ENCODE measurements around the gene AKR1C2. TPM values are rescaled to one million over a fixed set of nuclear protein-coding genes. Genes with fewer than 3 reads are reported as not detected.
"Not testable (repeated sequence)": the region's sequence is repeated elsewhere in the genome, so short reads cannot be mapped to it uniquely, and the experiment has no call there.

AKR1C2 gene
- polyA plus RNA-seq, 2 of the 4 experiments (the other 2 are of a cell fraction), result 5,660 to 6,805 TPM

GRCh38 chr10:4940909-4941308, 62.7 kb downstream of the AKR1C2 start:
- CTCF ChIA-PET, result interaction anchor here (0.9 kb wide), 1 partner anchor 14 kb away, joined by 4 read pairs; no protein-coding TSS in a partner anchor
- TF ChIP-seq HOXB13 (CRISPR knock-in tag; IDR thresholded peaks at IDR 0.05; ENCODE audit: low read depth), result peak; percentile 14; the same call in 1 of the 2 replicates
- peaks cover 11% of the 10 kb centered on the region; the same call in 2 of the 3 replicates for H3K9me3 ChIP-seq
- DNase-seq (ENCODE audit: low read depth in 1 of 2, low spot score in 1 of 2); FAIRE-seq; POLR2A ChIA-PET; H3K4me3 ChIP-seq; ATAC-seq: not testable (repeated sequence)
- peak overlapping the region; percentile 89 to 91 for H3K27ac ChIP-seq
- peak overlapping the region; percentile 62 for H3K4me2 ChIP-seq
- WGBS (ENCODE audit: missing lambda C conversion rate), result 100% methylated on average over 2 of the region's 2 CpGs
- H3K4me1 ChIP-seq, result peaks cover 69% of the 10 kb centered on the region

- H3K9me3 ChIP-seq, result peaks cover 11% of the 10 kb centered on the region; the same call in 2 of the 3 replicates
- DNase-seq (ENCODE audit: low read depth in 1 of 2, low spot score in 1 of 2); H3K4me3 ChIP-seq; POLR2A ChIA-PET; FAIRE-seq; CTCF ChIA-PET: not testable (repeated sequence)
- TF ChIP-seq FOSB (CRISPR knock-in tag; IDR thresholded peaks at IDR 0.05), result 0 out of 2 replicates have a peak, but pooled peaks have one; percentile 53
- peak; percentile 64; the same call in 1 of the 2 replicates for TF ChIP-seq HOXB13 (CRISPR knock-in tag; IDR thresholded peaks at IDR 0.05; ENCODE audit: low read depth)
- TF ChIP-seq MAX (IDR thresholded peaks at IDR 0.05), result 0 out of 2 replicates have a peak, but pooled peaks have one; percentile 19
- 0 out of 2 replicates have a peak, but pooled peaks have one; percentile 4 for TF ChIP-seq HOXB5 (CRISPR knock-in tag; IDR thresholded peaks at IDR 0.05)
- peak overlapping the region; percentile 62 for H3K4me2 ChIP-seq
- WGBS (ENCODE audit: missing lambda C conversion rate), result 36% methylated on average over 6 of the region's 6 CpGs
- ATAC-seq, result 0 out of 6 replicates have a peak, but pooled peaks of 1 of the 2 experiments have one; percentile 9
- peak overlapping the region; percentile 89 to 91 for H3K27ac ChIP-seq
- peaks cover 61% of the 10 kb centered on the region for H3K4me1 ChIP-seq
These were observed 63.6 kb downstream of the AKR1C2 start for GRCh38 chr10:4940073-4940428.

- CTCF ChIA-PET, result interaction anchor here (1.2 to 3.4 kb wide), 4 partner anchors 10 to 345 kb away, joined by 3 to 18 read pairs (median 3); no protein-coding TSS in a partner anchor
- DNase-seq (ENCODE audit: low read depth in 1 of 2, low spot score in 1 of 2), result peak in 1 of 2 experiments; percentile 62
- TF ChIP-seq CBX2 (IDR thresholded peaks at IDR 0.05; ENCODE audit: borderline replicate concordance, low read depth) (no peak), HES2 (IDR thresholded peaks at IDR 0.05) (no peak), E2F6 (IDR thresholded peaks at IDR 0.05; ENCODE audit: borderline replicate concordance, low read depth) (no peak), BCL3 (IDR thresholded peaks at IDR 0.05) (no peak), FOSB (CRISPR knock-in tag; IDR thresholded peaks at IDR 0.05) (no peak), ATOH8 (CRISPR knock-in tag; IDR thresholded peaks at IDR 0.05; ENCODE audit: low read depth) (no peak), FOSL2 (IDR thresholded peaks at IDR 0.05) (no peak), FOSL2 (CRISPR knock-in tag; IDR thresholded peaks at IDR 0.05) (peak; percentile 60), CHD2 (IDR thresholded peaks at IDR 0.05; ENCODE audit: low read length, partially characterized antibody) (no peak), JUN (IDR thresholded peaks at IDR 0.05) (no peak), KDM1A (IDR thresholded peaks at IDR 0.05; ENCODE audit: low read depth) (no peak), ZC3H11A (IDR thresholded peaks at IDR 0.05) (no peak), JUNB (IDR thresholded peaks at IDR 0.05) (no peak), REST (IDR thresholded peaks at IDR 0.05) (no peak), HOXB5 (CRISPR knock-in tag; IDR thresholded peaks at IDR 0.05) (0 out of 2 replicates have a peak, but pooled peaks have one; percentile 26), CBX8 (IDR thresholded peaks at IDR 0.05) (no peak), KDM5A (IDR thresholded peaks at IDR 0.05) (no peak), EHMT2 (IDR thresholded peaks at IDR 0.05; ENCODE audit: low read depth) (no peak), BHLHE40 (IDR thresholded peaks at IDR 0.05; ENCODE audit: low read depth, low read length) (0 out of 2 replicates have a peak, but pooled peaks have one; percentile 17), CHD4 (IDR thresholded peaks at IDR 0.05; ENCODE audit: borderline replicate concordance) (no peak), GATA3 (IDR thresholded peaks at IDR 0.05; ENCODE audit: borderline replicate concordance) (0 out of 2 replicates have a peak, but pooled peaks have one; percentile 31), EHF (CRISPR knock-in tag; IDR thresholded peaks at IDR 0.05) (no peak), MAFK (IDR thresholded peaks at IDR 0.05; ENCODE audit: partially characterized antibody) (peak; percentile 92)
These were observed 64.2 kb downstream of the AKR1C2 start for GRCh38 chr10:4939224-4940072.

More at GRCh38 chr10:4939224-4940072, 64.2 kb downstream of the AKR1C2 start:
- peaks cover 9% of the 10 kb centered on the region; the same call in 2 of the 3 replicates for H3K9me3 ChIP-seq
- WGBS (ENCODE audit: missing lambda C conversion rate), result 38% methylated on average over 7 of the region's 7 CpGs
- no peak overlapping the region for H3K4me3 ChIP-seq
- FAIRE-seq (no peak), ATAC-seq (peak; percentile 73 to 83)
- peaks cover 57% of the 10 kb centered on the region for H3K4me1 ChIP-seq
- POLR2A ChIA-PET, result no interaction called here
- H3K27ac ChIP-seq, result peak overlapping the region; percentile 89 to 91
- H3K4me2 ChIP-seq, result peak overlapping the region; percentile 62

Data from A549 (cell line).